HEK293T (cell line): ENCODE data around the gene CAMSAP2.

Experiments used
- ARNT ChIP-seq: fragments of 450-650 bp; IDR thresholded peaks from 2 replicates; pipeline ENCODE4 v1.6.1; 2017; ENCODE audit warnings: mild to moderate bottlenecking
- BHLHE40 ChIP-seq: fragments of 450-650 bp; IDR thresholded peaks from 2 replicates; pipeline ENCODE4 v1.6.1; 2016; ENCODE audit warnings: mild to moderate bottlenecking, moderate library complexity, borderline replicate concordance
- CTBP1 ChIP-seq: fragments of 450-650 bp; IDR thresholded peaks from 2 replicates; pipeline ENCODE4 v1.6.1; 2016; ENCODE audit warnings: borderline replicate concordance
- ELF4 ChIP-seq: fragments of 450-650 bp; IDR thresholded peaks from 2 replicates; pipeline ENCODE4 v1.6.1; 2017; ENCODE audit warnings: antibody characterized with exemption
- FOXA1 ChIP-seq: fragments of 450-650 bp; IDR thresholded peaks from 2 replicates; pipeline ENCODE4 v1.6.1; 2016; ENCODE audit warnings: mild to moderate bottlenecking
- FOXK2 ChIP-seq: fragments of 450-650 bp; IDR thresholded peaks from 2 replicates; pipeline ENCODE4 v1.6.1; 2016; ENCODE audit warnings: mild to moderate bottlenecking
- FOXM1 ChIP-seq: fragments of 450-650 bp; IDR thresholded peaks from 2 replicates; pipeline ENCODE4 v1.6.1; 2017; ENCODE audit warnings: mild to moderate bottlenecking, borderline replicate concordance
- HDGF ChIP-seq: fragments of 450-650 bp; IDR thresholded peaks from 2 replicates; pipeline ENCODE4 v1.6.1; 2017; ENCODE audit warnings: antibody characterized with exemption, borderline replicate concordance
- L3MBTL2 ChIP-seq: fragments of 450-650 bp; conservative IDR thresholded peaks from 2 replicates; pipeline ENCODE4 v1.6.1; 2016; ENCODE audit warnings: mild to moderate bottlenecking
- NFRKB ChIP-seq: fragments of 450-650 bp; IDR thresholded peaks from 2 replicates; pipeline ENCODE4 v1.6.1; 2016; ENCODE audit warnings: mild to moderate bottlenecking, moderate library complexity
- SP1 ChIP-seq: fragments of 450-650 bp; IDR thresholded peaks from 2 replicates; pipeline ENCODE4 v1.6.1; 2017
- SUZ12 ChIP-seq: fragments of 450-650 bp; IDR thresholded peaks from 2 replicates; pipeline ENCODE4 v1.6.1; 2016; ENCODE audit warnings: mild to moderate bottlenecking
- ZNF384 ChIP-seq: fragments of 450-650 bp; IDR thresholded peaks from 2 replicates; pipeline ENCODE4 v1.6.1; 2016
- TF ChIP-seq, protein P1 (sequence below): fragments of 450-650 bp; IDR thresholded peaks from 2 replicates; pipeline ENCODE4 v1.6.1; 2016

DNA sequence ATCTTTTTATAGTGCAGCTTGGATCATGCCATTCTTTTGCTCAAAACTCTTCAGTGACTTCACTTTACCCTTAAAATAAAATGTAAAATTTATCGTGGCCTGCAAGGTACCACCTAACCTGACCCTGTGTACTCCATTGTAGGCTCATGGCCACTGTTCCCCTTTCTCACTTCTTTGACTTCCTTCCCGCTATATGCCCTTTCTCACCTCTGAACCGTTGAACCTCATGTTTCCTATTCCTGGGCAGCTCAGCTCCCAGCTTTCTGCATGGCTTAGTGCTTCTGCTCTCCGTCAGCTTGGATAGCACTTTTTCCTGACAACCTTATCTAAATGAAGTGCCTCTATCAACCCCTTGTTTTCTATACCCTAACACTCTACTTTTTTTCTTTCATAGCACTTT lies 73.0 kb downstream of the CAMSAP2 start:
- TF ChIP-seq ZNF384: no peak
- TF ChIP-seq BHLHE40: no peak
- no peak for TF ChIP-seq FOXA1
- no peak for TF ChIP-seq ELF4
- TF ChIP-seq FOXM1: no peak
- no peak for TF ChIP-seq SP1
- TF ChIP-seq SUZ12: no peak
- no peak for TF ChIP-seq CTBP1
- no peak for TF ChIP-seq FOXK2
- TF ChIP-seq, protein P1, sequence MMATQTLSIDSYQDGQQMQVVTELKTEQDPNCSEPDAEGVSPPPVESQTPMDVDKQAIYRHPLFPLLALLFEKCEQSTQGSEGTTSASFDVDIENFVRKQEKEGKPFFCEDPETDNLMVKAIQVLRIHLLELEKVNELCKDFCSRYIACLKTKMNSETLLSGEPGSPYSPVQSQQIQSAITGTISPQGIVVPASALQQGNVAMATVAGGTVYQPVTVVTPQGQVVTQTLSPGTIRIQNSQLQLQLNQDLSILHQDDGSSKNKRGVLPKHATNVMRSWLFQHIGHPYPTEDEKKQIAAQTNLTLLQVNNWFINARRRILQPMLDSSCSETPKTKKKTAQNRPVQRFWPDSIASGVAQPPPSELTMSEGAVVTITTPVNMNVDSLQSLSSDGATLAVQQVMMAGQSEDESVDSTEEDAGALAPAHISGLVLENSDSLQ: no peak
- no peak for TF ChIP-seq NFRKB
- TF ChIP-seq HDGF: no peak
- no peak for TF ChIP-seq ARNT
- TF ChIP-seq L3MBTL2: no peak
